ENCODE measurements around the gene KLHDC7B.

Gene KLHDC7B

GRCh38 chr22:50516891-50517290, 28.8 kb upstream of the KLHDC7B start:
- no peak overlapping the region for H3K4me3 ChIP-seq (replicated peaks; ENCODE audit: insufficient read depth, low read length)
- H3K27me3 ChIP-seq (ENCODE audit: insufficient read depth, poor library complexity, severe bottlenecking), result no peaks in the 10 kb centered on the region
- no peak overlapping the region for H3K27ac ChIP-seq (replicated peaks)
- DNase-seq (ENCODE audit: low read depth in 1 of 2, low spot score in 1 of 2), result no peak
- TF ChIP-seq, protein P1, sequence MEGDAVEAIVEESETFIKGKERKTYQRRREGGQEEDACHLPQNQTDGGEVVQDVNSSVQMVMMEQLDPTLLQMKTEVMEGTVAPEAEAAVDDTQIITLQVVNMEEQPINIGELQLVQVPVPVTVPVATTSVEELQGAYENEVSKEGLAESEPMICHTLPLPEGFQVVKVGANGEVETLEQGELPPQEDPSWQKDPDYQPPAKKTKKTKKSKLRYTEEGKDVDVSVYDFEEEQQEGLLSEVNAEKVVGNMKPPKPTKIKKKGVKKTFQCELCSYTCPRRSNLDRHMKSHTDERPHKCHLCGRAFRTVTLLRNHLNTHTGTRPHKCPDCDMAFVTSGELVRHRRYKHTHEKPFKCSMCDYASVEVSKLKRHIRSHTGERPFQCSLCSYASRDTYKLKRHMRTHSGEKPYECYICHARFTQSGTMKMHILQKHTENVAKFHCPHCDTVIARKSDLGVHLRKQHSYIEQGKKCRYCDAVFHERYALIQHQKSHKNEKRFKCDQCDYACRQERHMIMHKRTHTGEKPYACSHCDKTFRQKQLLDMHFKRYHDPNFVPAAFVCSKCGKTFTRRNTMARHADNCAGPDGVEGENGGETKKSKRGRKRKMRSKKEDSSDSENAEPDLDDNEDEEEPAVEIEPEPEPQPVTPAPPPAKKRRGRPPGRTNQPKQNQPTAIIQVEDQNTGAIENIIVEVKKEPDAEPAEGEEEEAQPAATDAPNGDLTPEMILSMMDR (IDR thresholded peaks at IDR 0.05; ENCODE audit: insufficient read depth, low read length), result no peak
- TF ChIP-seq POLR2AphosphoS5 (IDR thresholded peaks at IDR 0.05; ENCODE audit: low read depth), result no peak
- no peak for TF ChIP-seq SPI1 (IDR thresholded peaks at IDR 0.05; ENCODE audit: borderline replicate concordance, low read depth)
- TF ChIP-seq, protein P2, sequence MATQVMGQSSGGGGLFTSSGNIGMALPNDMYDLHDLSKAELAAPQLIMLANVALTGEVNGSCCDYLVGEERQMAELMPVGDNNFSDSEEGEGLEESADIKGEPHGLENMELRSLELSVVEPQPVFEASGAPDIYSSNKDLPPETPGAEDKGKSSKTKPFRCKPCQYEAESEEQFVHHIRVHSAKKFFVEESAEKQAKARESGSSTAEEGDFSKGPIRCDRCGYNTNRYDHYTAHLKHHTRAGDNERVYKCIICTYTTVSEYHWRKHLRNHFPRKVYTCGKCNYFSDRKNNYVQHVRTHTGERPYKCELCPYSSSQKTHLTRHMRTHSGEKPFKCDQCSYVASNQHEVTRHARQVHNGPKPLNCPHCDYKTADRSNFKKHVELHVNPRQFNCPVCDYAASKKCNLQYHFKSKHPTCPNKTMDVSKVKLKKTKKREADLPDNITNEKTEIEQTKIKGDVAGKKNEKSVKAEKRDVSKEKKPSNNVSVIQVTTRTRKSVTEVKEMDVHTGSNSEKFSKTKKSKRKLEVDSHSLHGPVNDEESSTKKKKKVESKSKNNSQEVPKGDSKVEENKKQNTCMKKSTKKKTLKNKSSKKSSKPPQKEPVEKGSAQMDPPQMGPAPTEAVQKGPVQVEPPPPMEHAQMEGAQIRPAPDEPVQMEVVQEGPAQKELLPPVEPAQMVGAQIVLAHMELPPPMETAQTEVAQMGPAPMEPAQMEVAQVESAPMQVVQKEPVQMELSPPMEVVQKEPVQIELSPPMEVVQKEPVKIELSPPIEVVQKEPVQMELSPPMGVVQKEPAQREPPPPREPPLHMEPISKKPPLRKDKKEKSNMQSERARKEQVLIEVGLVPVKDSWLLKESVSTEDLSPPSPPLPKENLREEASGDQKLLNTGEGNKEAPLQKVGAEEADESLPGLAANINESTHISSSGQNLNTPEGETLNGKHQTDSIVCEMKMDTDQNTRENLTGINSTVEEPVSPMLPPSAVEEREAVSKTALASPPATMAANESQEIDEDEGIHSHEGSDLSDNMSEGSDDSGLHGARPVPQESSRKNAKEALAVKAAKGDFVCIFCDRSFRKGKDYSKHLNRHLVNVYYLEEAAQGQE (IDR thresholded peaks at IDR 0.05; ENCODE audit: insufficient replicate concordance, low read depth), result no peak
- TF ChIP-seq GABPA (IDR thresholded peaks at IDR 0.05; ENCODE audit: low read depth), result no peak

DNA sequence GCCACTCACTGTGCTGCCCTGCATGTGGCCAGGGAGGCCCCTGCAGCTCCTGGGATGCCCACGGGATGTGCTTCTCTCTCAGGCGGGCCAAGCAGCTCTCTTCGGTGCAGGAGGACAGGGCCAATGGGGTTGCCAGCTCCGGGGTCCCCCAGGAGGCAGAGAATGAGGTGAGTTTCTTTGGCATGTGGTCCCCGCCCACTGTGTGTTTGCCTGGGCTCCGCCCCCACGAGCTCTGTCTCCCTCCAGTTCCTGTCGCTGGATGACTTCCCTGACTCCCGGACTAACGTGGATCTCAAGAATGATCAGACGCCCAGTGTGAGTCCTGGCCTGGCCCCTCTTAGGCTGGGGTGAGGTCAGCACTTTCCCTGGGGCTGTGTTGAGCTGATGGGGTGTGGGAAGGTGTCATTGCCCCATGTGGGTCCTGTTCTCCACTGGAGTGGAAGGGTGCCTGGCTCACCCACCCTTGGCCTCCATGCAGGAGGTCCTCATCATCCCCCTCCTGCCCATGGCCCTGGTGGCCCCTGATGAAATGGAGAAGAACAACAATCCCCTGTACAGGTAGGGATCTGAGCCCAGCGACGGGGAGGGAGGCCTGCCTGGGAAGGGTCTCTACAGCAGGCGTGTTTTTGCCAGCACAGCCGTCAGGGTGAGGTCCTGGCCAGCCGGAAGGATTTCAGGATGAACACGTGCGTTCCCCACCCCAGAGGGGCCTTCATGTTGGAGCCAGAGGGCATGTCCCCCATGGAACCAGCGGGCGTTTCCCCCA, 28.0 kb upstream of the KLHDC7B start:
- no peaks in the 10 kb centered on the region for H3K27me3 ChIP-seq (ENCODE audit: insufficient read depth, poor library complexity, severe bottlenecking)
- no peak overlapping the region for H3K27ac ChIP-seq (replicated peaks)
- no peak overlapping the region for H3K4me3 ChIP-seq (replicated peaks; ENCODE audit: insufficient read depth, low read length)
- no peak for DNase-seq (ENCODE audit: low read depth in 1 of 2, low spot score in 1 of 2)
- TF ChIP-seq GABPA (IDR thresholded peaks at IDR 0.05; ENCODE audit: low read depth) (no peak), SPI1 (IDR thresholded peaks at IDR 0.05; ENCODE audit: borderline replicate concordance, low read depth) (no peak), POLR2AphosphoS5 (IDR thresholded peaks at IDR 0.05; ENCODE audit: low read depth) (no peak)
- TF ChIP-seq, protein P1 (IDR thresholded peaks at IDR 0.05; ENCODE audit: insufficient read depth, low read length), result no peak
- TF ChIP-seq, protein P2 (IDR thresholded peaks at IDR 0.05; ENCODE audit: insufficient replicate concordance, low read depth), result no peak

DNA sequence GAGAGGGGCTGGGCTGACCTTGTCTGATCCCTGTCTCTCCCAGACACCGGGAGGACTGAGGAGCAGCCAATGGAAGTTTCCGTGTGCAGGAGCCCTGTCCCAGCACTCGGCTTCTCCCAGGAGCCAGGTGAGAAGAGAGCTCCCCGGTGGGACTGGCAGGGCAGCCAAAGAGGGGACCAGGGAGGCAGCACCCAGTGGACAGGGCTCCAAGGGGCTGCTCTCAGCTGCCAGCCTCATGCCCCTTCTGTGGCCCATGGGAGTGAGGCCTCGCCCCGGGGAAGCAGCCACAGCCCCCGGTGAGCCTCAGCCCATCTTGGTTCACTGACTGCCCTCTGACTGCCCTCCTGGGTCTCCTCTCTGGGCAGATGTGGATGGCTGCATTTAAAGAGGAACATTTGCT, 27.1 kb upstream of the KLHDC7B start:
- TF ChIP-seq, protein P2 (IDR thresholded peaks at IDR 0.05; ENCODE audit: insufficient replicate concordance, low read depth), result no peak
- TF ChIP-seq POLR2AphosphoS5 (IDR thresholded peaks at IDR 0.05; ENCODE audit: low read depth) (no peak), SPI1 (IDR thresholded peaks at IDR 0.05; ENCODE audit: borderline replicate concordance, low read depth) (no peak), GABPA (IDR thresholded peaks at IDR 0.05; ENCODE audit: low read depth) (no peak)
- TF ChIP-seq, protein P1 (IDR thresholded peaks at IDR 0.05; ENCODE audit: insufficient read depth, low read length), result no peak
- no peaks in the 10 kb centered on the region for H3K27me3 ChIP-seq (ENCODE audit: insufficient read depth, poor library complexity, severe bottlenecking)
- no peak for DNase-seq (ENCODE audit: low read depth in 1 of 2, low spot score in 1 of 2)
- H3K27ac ChIP-seq (replicated peaks), result no peak overlapping the region
- no peak overlapping the region for H3K4me3 ChIP-seq (replicated peaks; ENCODE audit: insufficient read depth, low read length)

Data from HL-60 (cell line).